Testis (tissue), 2 donors: ENCODE data around the gene TGFBR3.

ENCODE experiments used
- POLR2A ChIP-seq: fragments of 450-650 bp; IDR thresholded peaks from one replicate; pipeline ENCODE4 v1.6.1; 2017; ENCODE audit warnings: antibody characterized with exemption, mild to moderate bottlenecking, moderate library complexity
- TF ChIP-seq, protein P1 (sequence below), 3 experiments: fragments of 450-650 bp in 2 of 3; fragments of 200-600 bp in 1 of 3; sonication (generic) in 1 of 3; IDR thresholded peaks; one replicate each; pipeline ENCODE4 v1.5.1; 2016 to 2019; ENCODE audit warnings: antibody characterized with exemption in 3 of 3, mild to moderate bottlenecking in 2 of 3, moderate library complexity in 1 of 3

DNA sequence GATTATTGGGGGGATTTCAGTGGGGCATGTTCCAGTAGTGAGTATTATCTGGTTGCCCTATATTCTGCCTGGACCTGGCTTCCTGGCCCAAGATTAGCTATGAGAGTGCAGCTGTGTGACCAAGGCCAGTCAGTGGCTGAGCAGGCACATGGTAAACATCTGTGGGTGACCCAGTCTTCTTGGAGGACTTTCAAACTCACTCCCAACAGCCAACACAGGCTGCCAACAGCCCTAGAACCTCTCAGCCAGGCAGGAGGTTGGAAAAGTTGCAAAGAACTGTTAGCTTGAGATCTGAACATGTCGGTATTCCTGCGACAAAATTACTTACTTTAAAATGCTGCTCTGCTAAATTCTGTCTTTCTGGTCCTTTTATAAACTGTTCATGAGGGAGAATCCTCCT lies 192.4 kb downstream of the TGFBR3 start:
- TF ChIP-seq POLR2A = no peak
- TF ChIP-seq, protein P1, sequence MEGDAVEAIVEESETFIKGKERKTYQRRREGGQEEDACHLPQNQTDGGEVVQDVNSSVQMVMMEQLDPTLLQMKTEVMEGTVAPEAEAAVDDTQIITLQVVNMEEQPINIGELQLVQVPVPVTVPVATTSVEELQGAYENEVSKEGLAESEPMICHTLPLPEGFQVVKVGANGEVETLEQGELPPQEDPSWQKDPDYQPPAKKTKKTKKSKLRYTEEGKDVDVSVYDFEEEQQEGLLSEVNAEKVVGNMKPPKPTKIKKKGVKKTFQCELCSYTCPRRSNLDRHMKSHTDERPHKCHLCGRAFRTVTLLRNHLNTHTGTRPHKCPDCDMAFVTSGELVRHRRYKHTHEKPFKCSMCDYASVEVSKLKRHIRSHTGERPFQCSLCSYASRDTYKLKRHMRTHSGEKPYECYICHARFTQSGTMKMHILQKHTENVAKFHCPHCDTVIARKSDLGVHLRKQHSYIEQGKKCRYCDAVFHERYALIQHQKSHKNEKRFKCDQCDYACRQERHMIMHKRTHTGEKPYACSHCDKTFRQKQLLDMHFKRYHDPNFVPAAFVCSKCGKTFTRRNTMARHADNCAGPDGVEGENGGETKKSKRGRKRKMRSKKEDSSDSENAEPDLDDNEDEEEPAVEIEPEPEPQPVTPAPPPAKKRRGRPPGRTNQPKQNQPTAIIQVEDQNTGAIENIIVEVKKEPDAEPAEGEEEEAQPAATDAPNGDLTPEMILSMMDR (IDR thresholded peaks at IDR 0.05) = no peak
